T-helper 1 cell treated with Interleukin-12 subunit alpha and Interleukin-12 subunit beta and Interleukin-4 antibody, amounts not matched to agents 30 ng/mL and 1 ng/mL, for 36 hours (primary cell): ENCODE results near the gene GSK3B. TPM values are rescaled to one million over a fixed set of nuclear protein-coding genes. Genes with fewer than 3 reads are reported as not detected.

Source experiments
- intact Hi-C: fragments of 100-400 bp; cut with micrococcal nuclease; formaldehyde crosslinking; loops from one replicate; pipeline ENCODE4 v1.15.1; 2024
- total RNA-seq: library from RNA; stranded (reverse); gene quantifications from 2 replicates; pipeline ENCODE4 v1.2.3, GENCODE V29; 2022

Gene GSK3B
- total RNA-seq, 1 donor from 2014 or later: 44.8 TPM

- intact Hi-C loops: loop anchor here (10.0 kb wide), 1 partner anchor 1556 kb away; no protein-coding TSS in a partner anchor
Measured at GRCh38 chr3:120098710-120099109, 4.5 kb upstream of the GSK3B start.

GRCh38 chr3:120095979-120096426 is 1.8 kb upstream of the GSK3B start:
- intact Hi-C loops: loop anchor here (1.0 to 10.0 kb wide), 13 partner anchors 159 to 1738 kb away; partner anchors contain the start of genes ARHGAP31, CD80, LRRC58 and NDUFB4

DNA sequence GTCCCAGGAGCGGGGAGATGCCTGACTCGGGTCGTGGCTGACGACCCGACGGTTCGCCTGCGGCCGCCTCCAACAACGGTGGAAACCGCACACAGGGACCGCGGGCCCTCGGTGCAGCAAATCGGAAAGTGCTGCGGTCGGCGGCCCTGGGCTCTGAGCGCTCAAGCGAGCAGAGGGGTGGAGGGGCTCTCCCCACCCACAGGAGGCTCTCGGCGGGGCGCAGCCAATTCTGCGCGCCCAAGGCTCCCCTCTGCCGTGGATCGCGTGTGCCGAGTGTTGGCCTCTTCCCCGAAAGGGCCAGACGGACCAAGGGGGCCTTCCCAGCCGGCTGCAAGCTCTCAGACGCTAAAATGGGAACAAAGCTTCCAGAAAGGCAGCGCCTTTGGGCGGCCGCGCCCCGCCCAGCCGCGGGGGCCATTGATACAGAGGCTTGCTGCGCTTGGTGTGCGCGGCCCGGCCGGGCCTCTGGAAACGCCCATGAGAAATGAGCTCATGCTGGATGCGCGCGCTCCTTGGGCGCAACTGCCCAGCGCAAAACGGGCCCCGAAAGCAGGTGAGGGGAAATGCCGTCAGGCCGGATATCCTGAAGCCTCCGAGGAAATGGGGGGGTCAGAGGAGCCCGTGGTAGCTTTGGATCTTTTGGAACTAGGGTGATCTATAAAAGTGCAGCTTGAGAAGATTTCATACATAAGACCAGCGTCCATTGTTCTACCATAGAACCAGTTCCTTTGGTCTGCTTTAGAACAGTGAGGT is 1.2 kb upstream of the GSK3B start:
- intact Hi-C loops: loop anchor here (1.0 to 10.0 kb wide), 13 partner anchors 159 to 1739 kb away; partner anchors contain the start of genes ARHGAP31, CD80, LRRC58 and NDUFB4

- intact Hi-C loops: loop anchor here (1.0 to 10.0 kb wide), 24 partner anchors 50 to 1740 kb away; partner anchors contain the start of genes ARHGAP31, CD80, COX17 and GOLGB1
Measured at GRCh38 chr3:120094776-120095225, 554 bp upstream of the GSK3B start.

- intact Hi-C loops: loop anchor here (5.0 to 10.0 kb wide), 4 partner anchors 181 to 1561 kb away; no protein-coding TSS in a partner anchor
Measured at GRCh38 chr3:120093119-120093910, 932 bp downstream of the GSK3B start.

DNA sequence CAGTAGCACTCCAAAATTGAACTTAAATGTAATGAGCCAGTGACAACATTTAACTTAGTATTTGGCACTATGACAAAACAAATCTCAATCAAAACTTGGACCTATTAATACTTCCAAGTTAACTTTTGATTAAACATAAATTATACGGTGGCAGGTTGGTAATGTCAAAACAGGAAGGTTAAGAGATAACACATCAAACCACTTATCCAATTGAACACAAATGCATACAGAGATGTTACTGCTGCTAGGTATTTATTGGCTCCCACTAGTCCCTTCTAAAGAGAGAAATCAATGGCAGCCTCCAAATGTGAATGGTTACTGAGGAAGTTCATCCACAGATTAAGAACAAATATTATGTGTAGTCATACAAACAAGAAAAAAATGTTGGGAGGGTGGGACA is 1.8 kb downstream of the GSK3B start:
- intact Hi-C loops: loop anchor here (5.0 to 10.0 kb wide), 4 partner anchors 180 to 1562 kb away; no protein-coding TSS in a partner anchor

DNA sequence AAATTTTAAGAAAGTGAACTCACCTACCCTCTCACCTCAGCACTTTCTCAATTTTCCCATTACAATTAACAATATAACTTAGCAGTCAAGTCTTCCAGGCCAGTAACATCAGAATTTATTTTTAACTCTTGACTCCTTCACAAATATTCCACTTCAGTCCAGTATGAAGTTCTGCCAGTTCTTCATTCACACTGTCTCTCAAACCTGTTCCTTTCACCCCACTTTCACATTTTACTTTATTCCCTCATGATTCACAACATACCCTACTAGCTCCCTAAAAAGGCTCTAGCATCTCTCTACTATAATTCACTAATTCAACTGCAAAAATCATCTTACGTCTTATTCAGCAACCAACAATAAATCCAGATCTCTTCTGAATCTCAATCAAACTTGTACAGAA is 3.8 kb downstream of the GSK3B start:
- intact Hi-C loops: loop anchor here (5.0 to 10.0 kb wide), 4 partner anchors 178 to 1564 kb away; no protein-coding TSS in a partner anchor

DNA sequence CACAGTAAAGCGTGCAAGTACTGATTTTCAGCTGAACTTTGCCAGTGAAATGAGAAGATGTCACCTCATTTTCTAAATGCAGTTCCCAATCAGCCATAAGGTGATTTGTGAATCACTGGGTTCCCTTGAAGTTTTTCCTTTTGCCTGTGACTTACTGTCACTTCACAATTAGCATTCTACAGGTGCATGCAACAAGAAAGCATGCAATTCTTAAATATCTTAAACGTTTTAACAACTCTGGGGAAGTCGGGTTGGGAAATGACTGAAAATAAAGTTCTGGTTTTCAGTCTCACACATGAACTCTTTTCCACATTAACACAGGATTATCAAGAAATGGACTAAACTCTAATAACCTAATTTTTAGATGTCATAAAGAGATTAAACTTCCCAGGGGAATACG is 5.2 kb downstream of the GSK3B start:
- intact Hi-C loops: no loop called here

GRCh38 chr3:120088622-120089021 is 5.6 kb downstream of the GSK3B start:
- intact Hi-C loops: no loop called here

DNA sequence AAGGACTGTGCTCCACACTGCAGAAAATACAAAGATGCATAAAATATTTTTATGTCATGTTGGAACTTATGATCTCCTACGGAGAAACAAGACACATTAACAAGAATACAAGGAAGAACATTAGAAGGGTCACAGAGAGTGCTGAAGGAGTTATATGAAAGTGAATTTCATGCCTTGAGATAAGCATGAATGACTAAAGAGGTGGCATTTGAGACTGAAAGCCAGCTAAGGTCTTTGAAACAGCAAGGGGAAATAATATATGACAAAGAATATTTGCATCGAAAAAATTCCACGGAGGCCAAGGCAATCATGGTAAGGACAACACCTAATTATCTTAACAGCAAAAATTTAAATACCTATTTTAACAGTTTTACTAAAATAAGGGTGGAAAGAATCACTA is 12.5 kb downstream of the GSK3B start:
- intact Hi-C loops: no loop called here

- intact Hi-C loops: no loop called here
Measured at GRCh38 chr3:120080836-120081235, 13.4 kb downstream of the GSK3B start.

DNA sequence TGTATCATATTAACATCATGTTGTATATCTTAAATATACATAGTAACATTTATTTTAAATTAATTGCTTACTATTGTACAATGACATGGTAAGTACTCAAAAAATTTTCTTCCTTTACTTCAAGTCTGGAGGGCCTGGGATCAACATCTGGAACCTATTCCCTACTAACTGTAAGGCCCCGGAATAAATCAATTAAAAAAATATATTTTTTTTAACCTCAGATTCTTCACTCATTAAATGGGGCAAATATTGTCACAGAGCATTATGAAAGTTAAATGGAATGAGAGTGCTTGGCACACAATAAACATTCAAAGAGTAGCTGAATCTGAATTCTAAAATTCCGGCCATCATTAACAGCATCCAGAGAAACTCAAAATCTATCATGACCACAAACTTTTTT is 16.5 kb downstream of the GSK3B start:
- intact Hi-C loops: no loop called here

GRCh38 chr3:120072867-120073525 is 21.3 kb downstream of the GSK3B start:
- intact Hi-C loops: loop anchor here (1.0 kb wide), 1 partner anchor 181 kb away; no protein-coding TSS in a partner anchor

GRCh38 chr3:120071259-120071658 is 23.0 kb downstream of the GSK3B start:
- intact Hi-C loops: no loop called here

- intact Hi-C loops: no loop called here
Measured at GRCh38 chr3:120070263-120070981, 23.8 kb downstream of the GSK3B start.

DNA sequence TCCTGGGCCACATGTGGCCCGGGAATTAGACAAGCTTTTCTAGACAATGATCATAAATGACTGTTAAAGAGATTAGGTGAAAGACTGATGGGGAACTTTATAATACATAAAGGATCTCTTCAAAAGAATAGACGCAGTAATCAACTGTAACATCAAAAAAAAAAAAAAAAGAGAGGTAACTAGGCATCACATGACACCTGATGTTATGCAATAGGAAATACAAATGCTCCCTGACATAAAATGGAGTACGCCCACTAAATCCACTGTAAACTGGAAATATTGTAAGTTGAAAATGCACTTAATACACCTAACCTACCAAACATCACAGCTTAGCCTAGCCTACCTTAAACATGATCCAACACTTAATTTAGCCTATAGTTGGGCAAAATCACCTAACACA is 27.2 kb downstream of the GSK3B start:
- intact Hi-C loops: no loop called here

GRCh38 chr3:120066634-120067033 is 27.6 kb downstream of the GSK3B start:
- intact Hi-C loops: no loop called here

GRCh38 chr3:120064641-120065040 is 29.6 kb downstream of the GSK3B start:
- intact Hi-C loops: no loop called here

- intact Hi-C loops: no loop called here
Measured at GRCh38 chr3:120062474-120062873, 31.8 kb downstream of the GSK3B start.

DNA sequence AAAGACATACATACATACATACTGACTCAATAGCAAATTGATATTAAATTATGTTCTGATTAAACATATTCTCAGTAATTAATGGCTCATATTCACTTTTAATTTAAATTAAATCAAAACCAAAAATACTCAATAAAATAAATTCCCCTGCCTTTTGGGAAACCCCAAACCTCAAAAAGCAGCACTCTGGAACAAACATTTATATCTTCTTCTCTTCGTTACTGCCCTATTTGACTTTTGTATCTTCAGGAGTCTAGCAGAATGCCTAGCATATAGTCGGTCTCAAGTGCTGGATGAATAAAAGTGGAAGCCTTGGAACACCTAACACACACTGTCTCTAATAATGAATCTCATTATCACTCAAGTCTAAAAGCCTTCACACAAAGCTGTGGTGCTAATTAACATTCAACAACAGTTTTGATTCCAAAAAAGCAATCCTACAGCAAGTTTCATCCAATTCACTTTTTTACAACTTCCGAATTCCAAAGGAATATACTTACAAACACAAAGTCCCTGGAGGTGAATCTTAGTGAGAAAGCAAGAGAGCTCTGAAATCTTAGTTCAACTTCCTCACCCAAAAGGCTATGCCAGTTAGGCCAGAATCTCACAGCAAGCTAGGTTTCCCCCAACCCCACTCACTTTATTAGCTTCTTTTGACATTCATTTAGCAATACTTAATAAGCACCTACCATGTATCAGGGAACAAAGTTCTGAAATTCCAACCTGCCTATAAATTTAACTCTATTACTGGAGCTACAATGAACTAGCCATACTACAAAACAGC is 35.0 kb downstream of the GSK3B start:
- intact Hi-C loops: no loop called here
